GM19328 (cell line): ENCODE measurements around the gene HK1.

Source experiments
- ATAC-seq: cut with Tn5 transposase; IDR thresholded peaks from one replicate; pipeline ENCODE4 v1.9.1; 2021; ENCODE audit warnings: mild to moderate bottlenecking, moderate library complexity; ENCODE audit not compliant: unreplicated experiment

HK1 gene

DNA sequence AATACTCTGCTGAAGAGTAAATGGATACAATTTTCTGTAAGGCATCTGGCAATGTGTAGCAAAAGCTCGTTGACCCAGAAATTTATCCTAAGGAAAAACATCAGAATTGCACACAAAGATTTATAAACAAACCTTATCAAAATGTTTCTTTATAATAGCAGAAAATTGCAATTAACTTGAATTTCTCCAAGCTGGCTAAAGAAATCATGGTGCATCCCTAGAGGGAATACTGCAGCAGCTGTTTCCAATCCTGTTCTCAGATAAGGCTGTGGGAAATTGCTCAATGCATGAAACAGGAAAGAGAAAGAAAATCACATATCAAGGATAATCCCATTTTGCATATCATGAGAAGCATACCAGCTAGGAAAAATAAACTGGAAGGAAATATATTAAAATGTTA is 119.7 kb downstream of the HK1 start:
- ATAC-seq = no peak

GRCh38 chr10:69398466-69398865 is 120.2 kb downstream of the HK1 start:
- no peak for ATAC-seq

- no peak for ATAC-seq
Observed at GRCh38 chr10:69400936-69401335, 122.6 kb downstream of the HK1 start.

- no peak for ATAC-seq
Observed at GRCh38 chr10:69401416-69401815, 123.1 kb downstream of the HK1 start.

DNA sequence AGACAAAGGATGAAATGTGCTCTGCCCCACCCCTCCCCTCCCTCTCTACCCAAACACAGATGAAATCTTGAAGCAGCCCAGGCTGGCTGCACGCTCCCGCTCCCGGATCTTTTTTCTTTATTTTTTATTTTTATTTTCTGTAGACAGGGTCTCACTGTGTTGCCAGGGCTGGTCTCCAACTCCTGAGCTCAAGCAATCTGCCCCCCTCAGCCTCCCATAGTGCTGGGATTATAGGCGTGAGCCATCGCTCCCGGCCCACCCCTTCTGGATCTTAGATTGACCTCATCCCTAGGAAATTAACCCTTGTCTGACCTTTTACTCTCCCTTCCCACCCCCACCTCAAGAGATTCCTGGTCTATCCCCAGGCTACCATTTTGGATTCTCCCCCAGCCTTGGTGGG is 124.1 kb downstream of the HK1 start:
- ATAC-seq = no peak

DNA sequence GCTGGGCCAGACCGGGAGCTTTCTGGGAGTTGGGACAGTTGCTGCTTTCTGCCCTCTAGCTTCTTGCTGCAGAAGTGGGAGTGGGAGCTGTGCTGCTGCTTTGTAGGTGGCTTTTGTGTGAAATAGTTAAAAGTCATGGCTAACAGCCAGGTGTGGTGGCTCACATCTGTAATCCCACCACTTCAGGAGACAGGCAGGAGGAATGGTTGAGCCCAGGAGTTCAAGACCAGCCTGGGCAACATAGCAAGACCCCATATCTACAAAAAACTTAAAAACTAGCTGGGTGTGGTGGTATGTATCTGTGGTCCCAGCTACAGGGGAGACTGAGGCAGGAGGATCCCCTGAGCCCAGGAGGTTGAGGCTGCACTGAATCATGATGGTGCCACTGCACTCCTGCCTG is 124.8 kb downstream of the HK1 start:
- ATAC-seq = no peak

- ATAC-seq = no peak
Observed at GRCh38 chr10:69403519-69403918, 125.2 kb downstream of the HK1 start.

DNA sequence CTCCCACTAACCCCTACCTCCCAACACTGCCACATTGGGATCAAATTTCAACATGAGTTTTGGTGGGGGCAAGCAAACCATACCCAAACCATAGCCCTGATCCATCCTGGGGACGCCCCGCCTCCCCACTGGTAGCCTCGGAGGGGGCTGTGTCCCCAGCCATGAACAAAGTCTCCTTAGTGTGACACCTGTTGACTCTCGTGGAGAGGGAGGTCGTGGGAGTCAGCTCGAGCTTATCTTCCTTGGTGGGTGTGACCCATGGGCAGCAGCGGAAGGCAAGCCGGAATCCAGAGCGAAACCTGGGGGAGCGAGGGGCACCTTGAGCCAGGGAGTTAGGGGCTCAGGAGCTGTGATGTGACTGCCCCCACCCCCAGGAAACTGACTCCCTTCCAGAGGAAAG is 126.5 kb downstream of the HK1 start:
- ATAC-seq = no peak

GRCh38 chr10:69405221-69405620 is 126.9 kb downstream of the HK1 start:
- ATAC-seq = no peak

GRCh38 chr10:69406302-69406811 is 128.1 kb downstream of the HK1 start:
- no peak for ATAC-seq

GRCh38 chr10:69406816-69407580 is 128.7 kb downstream of the HK1 start:
- no peak for ATAC-seq

DNA sequence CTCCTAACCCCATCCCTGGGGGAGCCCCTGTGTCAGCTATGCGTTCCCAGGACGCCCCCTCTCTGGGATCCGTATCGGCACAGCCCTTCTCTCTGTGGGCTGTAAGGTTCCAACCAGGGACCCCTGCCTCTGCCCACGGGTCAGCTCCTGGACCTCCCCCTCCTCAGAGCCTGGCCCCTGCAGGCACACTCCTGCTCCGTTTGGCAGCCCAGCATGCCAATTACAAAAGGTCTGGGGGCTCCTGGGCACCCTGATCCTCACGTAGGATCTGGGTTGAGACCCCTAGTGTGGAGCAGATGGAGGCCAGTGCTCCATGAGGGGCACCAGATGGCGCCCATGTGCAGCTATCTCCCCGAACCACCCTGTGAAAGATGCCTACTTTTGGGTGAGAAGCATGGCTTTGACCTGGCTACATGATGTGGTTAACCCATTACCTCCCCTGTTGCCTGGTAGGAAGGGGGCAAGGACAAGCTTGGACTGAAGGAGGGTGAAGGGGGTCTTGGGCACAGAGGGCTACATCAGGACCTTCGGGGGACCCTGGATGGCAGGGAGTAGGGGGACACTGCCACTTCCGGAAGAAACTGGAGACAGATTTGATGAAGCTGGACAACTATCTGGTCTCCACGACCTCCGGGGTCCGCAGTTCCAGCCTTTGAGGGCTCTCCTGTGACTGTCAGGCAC is 129.5 kb downstream of the HK1 start:
- ATAC-seq = no peak

GRCh38 chr10:69408318-69409175 is 130.3 kb downstream of the HK1 start:
- peak; percentile 74 for ATAC-seq

- ATAC-seq = no peak
Observed at GRCh38 chr10:69409176-69409495, 130.8 kb downstream of the HK1 start.

DNA sequence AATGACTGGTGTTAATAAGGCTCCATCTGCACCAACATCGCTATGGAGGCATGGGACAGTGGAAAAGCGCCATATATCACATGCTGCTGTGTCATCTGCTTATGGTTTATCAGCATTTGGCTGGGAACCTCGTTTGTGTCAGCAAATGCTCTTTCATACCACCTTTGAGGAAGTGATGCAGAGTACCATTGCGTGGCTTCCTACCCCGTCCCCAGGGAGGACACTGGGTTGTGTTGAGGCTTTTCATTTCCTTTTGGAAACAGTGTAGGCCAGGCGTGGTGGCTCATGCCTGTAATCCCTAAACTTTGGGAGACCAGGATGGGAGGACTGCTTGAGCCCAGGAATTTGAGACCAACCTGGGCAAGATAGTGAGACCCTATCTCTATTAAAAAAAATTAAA is 131.7 kb downstream of the HK1 start:
- ATAC-seq = no peak

DNA sequence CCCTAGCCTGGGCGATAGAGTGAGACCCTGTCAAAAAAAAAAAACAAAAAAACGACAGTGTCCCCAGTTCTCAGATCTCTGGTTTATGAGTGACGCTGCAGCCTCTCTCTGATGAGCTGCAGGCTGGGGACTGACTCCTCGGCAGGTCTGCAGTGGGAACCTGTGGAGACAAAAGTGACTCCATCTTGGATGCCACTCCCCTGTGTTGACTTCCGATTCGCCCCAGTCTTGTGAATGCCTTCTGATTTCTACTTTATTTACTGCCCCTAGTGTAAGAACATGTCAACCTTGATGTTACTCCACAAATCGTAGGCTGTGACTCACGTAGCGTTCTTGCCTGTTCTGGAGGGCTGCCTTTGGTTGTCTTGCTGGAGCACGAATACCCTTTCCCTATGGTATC is 132.2 kb downstream of the HK1 start:
- ATAC-seq = no peak

- no peak for ATAC-seq
Observed at GRCh38 chr10:69411476-69411875, 133.2 kb downstream of the HK1 start.

DNA sequence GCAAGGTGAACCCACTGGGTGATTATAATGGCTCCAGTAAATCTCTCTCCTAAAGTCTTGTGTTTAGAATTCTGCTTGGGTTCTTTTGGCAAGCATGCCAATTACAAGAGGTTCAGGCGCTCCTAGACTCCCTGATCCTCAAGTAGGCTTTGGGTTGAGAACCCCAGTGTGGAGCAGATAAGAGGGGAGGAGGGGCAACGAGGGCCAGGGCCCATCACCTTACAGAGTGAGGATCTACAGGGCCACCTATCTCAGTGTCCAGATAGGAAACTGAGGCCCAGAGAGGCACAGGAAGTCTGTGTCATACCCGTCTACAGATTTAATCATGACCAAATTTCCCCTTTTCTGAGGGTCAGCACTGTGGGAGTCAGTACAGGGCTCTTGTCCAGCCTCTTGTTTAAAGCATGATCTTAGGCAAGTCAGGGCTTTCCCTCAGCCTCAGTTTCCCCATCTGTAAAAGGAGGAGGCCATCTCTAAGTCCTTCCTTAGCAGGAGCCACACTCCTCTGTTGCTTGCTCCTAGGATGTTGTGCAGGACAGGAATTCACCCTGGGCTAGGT is 134.0 kb downstream of the HK1 start:
- no peak for ATAC-seq

DNA sequence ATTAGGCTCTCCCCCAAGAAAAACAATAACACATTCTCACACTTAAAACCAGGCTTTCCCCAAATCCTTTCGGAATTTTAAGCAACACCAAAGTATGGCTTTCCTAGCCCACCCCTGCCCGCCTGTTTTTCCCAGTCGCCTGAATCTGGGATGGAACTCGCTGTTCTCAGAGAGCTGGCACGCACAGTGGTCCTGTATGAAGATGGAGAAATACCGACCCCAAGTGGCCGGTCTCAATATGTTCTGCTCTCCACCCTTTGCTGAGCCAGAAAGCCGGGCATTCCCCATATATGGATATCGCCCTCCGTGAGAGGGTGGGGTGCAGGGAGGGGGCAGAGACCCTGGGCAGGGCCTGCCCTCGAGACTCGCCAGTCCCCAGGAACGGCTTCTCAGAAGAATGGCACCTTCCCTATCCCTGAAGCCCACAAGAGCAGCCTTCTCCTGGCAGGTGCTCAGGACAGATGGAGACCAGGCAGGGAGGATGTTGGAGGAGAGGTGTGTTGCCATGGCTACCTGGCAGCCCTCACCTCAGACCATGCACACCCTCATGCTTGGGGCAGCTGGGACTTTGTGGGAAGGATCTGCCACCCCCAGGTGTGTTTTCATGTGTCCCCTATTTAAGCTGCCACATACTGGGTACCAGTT is 135.0 kb downstream of the HK1 start:
- no peak for ATAC-seq

DNA sequence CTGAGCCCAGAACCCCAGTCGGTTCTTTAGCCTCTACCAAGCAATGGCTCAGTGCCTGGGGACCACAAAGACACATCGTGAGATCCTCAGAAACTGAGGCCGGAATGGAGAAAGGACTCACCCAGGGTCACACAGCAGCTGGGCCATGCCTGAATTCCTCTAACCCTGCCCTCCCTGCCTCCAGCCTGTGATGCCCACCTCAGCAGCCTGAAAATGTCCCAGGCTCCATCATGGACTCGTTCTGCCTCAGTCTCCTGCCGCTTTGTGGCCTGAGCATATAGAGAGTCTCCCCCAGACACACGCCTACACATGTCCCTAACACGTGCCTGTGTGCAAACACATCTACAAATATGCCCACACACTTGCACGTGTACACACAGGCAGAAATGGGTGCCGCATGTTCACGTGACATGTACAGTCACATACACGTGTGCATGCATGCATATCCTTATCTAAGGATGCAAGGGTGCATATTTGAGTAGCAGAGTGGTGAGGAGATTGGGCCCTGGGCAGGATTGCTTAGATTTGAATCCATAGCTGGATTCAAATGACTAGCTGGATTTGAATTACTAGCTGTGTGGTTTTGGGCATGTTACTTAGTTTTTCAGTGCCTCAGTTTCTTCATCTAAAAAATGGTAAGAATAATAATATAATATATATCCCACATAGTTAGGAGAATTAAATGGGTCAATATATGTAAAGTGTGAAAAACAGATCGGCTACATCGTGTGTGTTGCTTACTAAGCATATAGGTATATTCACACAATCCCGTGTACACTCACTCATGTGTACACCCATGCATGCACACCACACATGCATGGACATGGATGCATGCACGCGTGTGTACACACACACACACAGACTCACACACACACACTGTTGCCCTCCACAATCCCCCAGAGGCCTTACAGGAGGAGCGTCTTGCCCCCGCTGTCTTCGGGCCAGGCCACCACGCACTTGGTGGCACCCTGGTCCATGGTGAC is 136.0 kb downstream of the HK1 start:
- ATAC-seq = no peak
